HCT116 (cell line): ENCODE measurements around the gene CHST8. TPM values are rescaled to one million over a fixed set of nuclear protein-coding genes. Genes with fewer than 3 reads are reported as not detected.

Experiments used
- ATAC-seq: fragments of 200-7000 bp; cut with Tn5 transposase; 2 replicates; pipeline ENCODE4 v1.9.1; 2020; ENCODE audit warnings: mild to moderate bottlenecking, moderate library complexity
- BruUV-seq: library from RNA; stranded (reverse); fragments of 400-500 nt; replicated peaks from 2 replicates; lab custom pipeline; 2021; lab: Mats Ljungman, UMichigan
- CTCF ChIA-PET: fragments of 300-600 bp; sonication (Branson Sonifier 250); formaldehyde crosslinking; loops from one replicate; lab custom pipeline; 2021; ENCODE audit warnings: antibody characterized with exemption; lab: Charles Lee
- POLR2A ChIA-PET: fragments of 300-600, 350-600 bp; sonication (Branson Sonifier 250); formaldehyde crosslinking; loops from one replicate; lab custom pipeline; 2021; ENCODE audit warnings: antibody characterized with exemption; lab: Charles Lee
- RAD21 ChIA-PET, 2 experiments: fragments of 300-600 bp; sonication (Branson Sonifier 250); formaldehyde crosslinking; loops; one replicate each; lab custom pipeline; 2023; ENCODE audit warnings: low total read pairs in 2 of 2; ENCODE audit not compliant: uncharacterized antibody in 2 of 2, unreplicated experiment in 2 of 2, low non-redundant PET in 1 of 2; lab: Charles Lee
- DNase-seq: peaks from one replicate; pipeline ENCODE4 v3.0.0-alpha.2; 2010; ENCODE audit warnings: low read depth, low spot score
- H2AFZ ChIP-seq: fragments of 200-600 bp; shearing (Covaris generic), sonication (generic); 2 replicates; pipeline ENCODE4 v1.6.1; 2017; ENCODE audit warnings: low read depth, mixed run types, mixed read lengths, antibody characterized with exemption, low read length; ENCODE audit not compliant: poor library complexity, severe bottlenecking
- H3K27ac ChIP-seq: 2 replicates; pipeline ENCODE4 v1.5.1; 2012; ENCODE audit warnings: low read depth, low read length
- H3K27me3 ChIP-seq: fragments of 200-600 bp; sonication (generic); 2 replicates; pipeline ENCODE4 v1.6.1; 2016; ENCODE audit warnings: mixed run types, low read length, mixed read lengths; ENCODE audit not compliant: insufficient read depth
- H3K36me3 ChIP-seq, 2 experiments: fragments of 200-500 bp in 1 of 2; fragments of 200-600 bp in 1 of 2; sonication (Bioruptor generic) in 1 of 2; sonication (generic) in 1 of 2; 2 replicates each; pipeline versions ENCODE4 v1.5.1 to v1.6.1; 2014 to 2016; ENCODE audit warnings: low read length in 2 of 2, inconsistent platforms in 1 of 2, mixed read lengths in 1 of 2, mixed run types in 1 of 2; ENCODE audit not compliant: insufficient read depth in 2 of 2, control insufficient read depth in 1 of 2
- H3K4me1 ChIP-seq, 2 experiments: fragments of 200-600 bp in 1 of 2; sonication (generic) in 1 of 2; 2 replicates each; pipeline versions ENCODE4 v1.5.1 to v1.6.1; 2012 to 2017; ENCODE audit warnings: low read length in 2 of 2, inconsistent platforms in 1 of 2, mild to moderate bottlenecking in 1 of 2, mixed read lengths in 1 of 2, mixed run types in 1 of 2, moderate library complexity in 1 of 2; ENCODE audit not compliant: insufficient read depth in 2 of 2, control insufficient read depth in 1 of 2
- H3K4me2 ChIP-seq: fragments of 200-600 bp; sonication (generic); 2 replicates; pipeline ENCODE4 v1.6.1; 2017; ENCODE audit warnings: mixed run types, low read length, mixed read lengths
- H3K4me3 ChIP-seq, 2 experiments: fragments of 200-600 bp in 1 of 2; sonication (generic) in 1 of 2; replicated peaks in 1 of 2; 2 replicates each; pipeline ENCODE4 v1.5.1; 2011 to 2016; ENCODE audit warnings: low read length in 2 of 2, control low read depth in 1 of 2, low read depth in 1 of 2, mild to moderate bottlenecking in 1 of 2, mixed read lengths in 1 of 2, mixed run types in 1 of 2
- H3K79me2 ChIP-seq: fragments of 200-600 bp; sonication (generic); 2 replicates; pipeline ENCODE4 v1.6.1; 2017; ENCODE audit warnings: mild to moderate bottlenecking, mixed run types, low read length, moderate library complexity, mixed read lengths; ENCODE audit not compliant: insufficient read depth
- H3K9ac ChIP-seq: fragments of 200-600 bp; sonication (generic); 2 replicates; pipeline ENCODE4 v1.6.1; 2016; ENCODE audit warnings: low read length, mixed read lengths
- H3K9me2 ChIP-seq: fragments of 200-600 bp; sonication (generic), shearing (Covaris generic); 2 replicates; pipeline ENCODE4 v1.6.1; 2017; ENCODE audit warnings: mixed run types, mild to moderate bottlenecking, moderate library complexity; ENCODE audit not compliant: insufficient read depth
- H3K9me3 ChIP-seq, 2 experiments: fragments of 200-500 bp in 1 of 2; fragments of 200-600 bp in 1 of 2; sonication (Bioruptor generic) in 1 of 2; sonication (generic) in 1 of 2; 2 replicates each; pipeline ENCODE4 v1.6.1; 2014 to 2017; ENCODE audit warnings: low read length in 2 of 2, mixed read lengths in 2 of 2, inconsistent platforms in 1 of 2, low read depth in 1 of 2, mild to moderate bottlenecking in 1 of 2, mixed run types in 1 of 2, moderate library complexity in 1 of 2; ENCODE audit not compliant: control insufficient read depth in 1 of 2, insufficient read depth in 1 of 2
- H4K20me1 ChIP-seq: fragments of 200-600 bp; sonication (generic), shearing (Covaris generic); 2 replicates; pipeline ENCODE4 v1.6.1; 2017; ENCODE audit warnings: mixed run types, mild to moderate bottlenecking, moderate library complexity; ENCODE audit not compliant: insufficient read depth
- CBX3 ChIP-seq: IDR thresholded peaks from 2 replicates; pipeline ENCODE4 v1.6.1; 2012; ENCODE audit warnings: low read depth
- CEBPB ChIP-seq: IDR thresholded peaks from 2 replicates; pipeline ENCODE4 v1.6.1; 2012; ENCODE audit warnings: low read depth
- CTCF ChIP-seq, 3 experiments: fragments of 200-600 bp in 1 of 3; sonication (generic) in 1 of 3; IDR thresholded peaks in 2 of 3; conservative IDR thresholded peaks in 1 of 3; 2 replicates each; pipeline ENCODE4 v1.5.1; 2012 to 2017; ENCODE audit warnings: low read depth in 2 of 3, low read length in 2 of 3, antibody characterized with exemption in 1 of 3, borderline replicate concordance in 1 of 3, control low read depth in 1 of 3, mild to moderate bottlenecking in 1 of 3, mixed read lengths in 1 of 3, mixed run types in 1 of 3, moderate library complexity in 1 of 3; ENCODE audit not compliant: insufficient read depth in 1 of 3
- EGR1 ChIP-seq: IDR thresholded peaks from 2 replicates; pipeline ENCODE4 v1.6.1; 2012; ENCODE audit warnings: low read depth
- EZH2phosphoT487 ChIP-seq: fragments of 200-600 bp; IDR thresholded peaks from 2 replicates; pipeline ENCODE4 v1.6.1; 2018; ENCODE audit warnings: antibody characterized with exemption, borderline replicate concordance
- FOSL1 ChIP-seq: IDR thresholded peaks from 2 replicates; pipeline ENCODE4 v1.6.1; 2012; ENCODE audit warnings: low read depth
- JUND ChIP-seq: IDR thresholded peaks from 2 replicates; pipeline ENCODE4 v1.6.1; 2012
- POLR2A ChIP-seq: IDR thresholded peaks from 2 replicates; pipeline ENCODE4 v1.7.0; 2011; ENCODE audit warnings: borderline replicate concordance; ENCODE audit not compliant: insufficient read depth, insufficient read length; ENCODE audit errors: extremely low read depth
- POLR2AphosphoS5 ChIP-seq: IDR thresholded peaks from 2 replicates; pipeline ENCODE4 v1.6.1; 2011; ENCODE audit warnings: mild to moderate bottlenecking, low read depth, low read length, moderate library complexity
- SIN3A ChIP-seq: IDR thresholded peaks from 2 replicates; pipeline ENCODE4 v1.6.1; 2012; ENCODE audit warnings: low read depth
- SP1 ChIP-seq: IDR thresholded peaks from 2 replicates; pipeline ENCODE4 v1.6.1; 2012; ENCODE audit warnings: low read depth
- SRF ChIP-seq: IDR thresholded peaks from 2 replicates; pipeline ENCODE4 v1.6.1; 2012; ENCODE audit warnings: low read depth
- TCF7L2 ChIP-seq: IDR thresholded peaks from 2 replicates; pipeline ENCODE4 v1.7.0; 2011; ENCODE audit warnings: borderline replicate concordance, inconsistent platforms; ENCODE audit not compliant: insufficient read depth, insufficient read length; ENCODE audit errors: extremely low read depth
- YY1 ChIP-seq: IDR thresholded peaks from 2 replicates; pipeline ENCODE4 v1.6.1; 2011; ENCODE audit warnings: low read length, low read depth, moderate library complexity, mild to moderate bottlenecking; ENCODE audit not compliant: insufficient replicate concordance; ENCODE audit errors: extremely low read depth
- ZFX ChIP-seq: fragments of 450-650 bp; IDR thresholded peaks from 2 replicates; pipeline ENCODE4 v1.6.1; 2017
- ZNF274 ChIP-seq: fragments of 200-500 bp; sonication (Bioruptor generic); IDR thresholded peaks from 2 replicates; pipeline ENCODE4 v1.6.1; 2014; ENCODE audit warnings: mild to moderate bottlenecking, low read depth, low read length, inconsistent platforms
- intact Hi-C: fragments of 100-400 bp; cut with micrococcal nuclease; formaldehyde crosslinking; loops from 2 replicates; pipeline ENCODE4 v1.10.0; 2022
- total RNA-seq: library from RNA; stranded (reverse); gene quantifications from one replicate; pipeline ENCODE4 v1.2.1, GENCODE V29; 2021; ENCODE audit not compliant: unreplicated experiment
- TF ChIP-seq, protein P1 (sequence below): IDR thresholded peaks from 2 replicates; pipeline ENCODE4 v1.6.1; 2012
- TF ChIP-seq, protein P2 (sequence below): IDR thresholded peaks from 2 replicates; pipeline ENCODE4 v1.6.1; 2011; ENCODE audit warnings: mild to moderate bottlenecking, low read length, moderate library complexity; ENCODE audit not compliant: insufficient replicate concordance; ENCODE audit errors: extremely low read depth

The CHST8 gene
- total RNA-seq, 1 experiment from 2014 or later = not detected

DNA sequence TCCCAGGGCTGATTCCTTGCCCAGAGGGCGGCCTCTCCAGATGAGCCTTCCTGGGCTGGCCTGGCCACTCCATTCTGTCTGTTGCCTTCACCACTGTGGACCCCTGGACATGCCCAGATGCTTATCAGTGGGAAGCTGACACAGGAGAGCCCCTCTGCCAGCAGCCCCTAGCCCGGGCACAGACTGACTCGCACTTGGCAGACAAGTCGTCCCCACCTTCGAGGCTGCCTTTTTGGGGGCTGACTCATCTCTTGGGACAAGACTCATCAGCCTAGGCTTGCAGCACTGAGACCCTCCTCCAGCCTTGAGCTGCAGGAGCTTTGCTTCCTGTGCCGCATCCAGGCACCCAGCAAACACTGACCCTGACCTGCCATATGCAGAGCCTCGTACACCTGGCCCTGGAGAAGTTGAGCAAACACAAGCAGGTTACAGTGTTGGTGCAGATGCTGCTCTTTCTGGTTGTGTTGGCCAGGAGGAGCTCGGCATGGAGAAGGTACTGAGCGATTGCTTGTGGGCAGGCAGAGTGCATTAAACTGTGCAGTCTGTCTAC lies 8.1 kb downstream of the CHST8 start (continued):
- TF ChIP-seq ZFX = no peak
- no peak for TF ChIP-seq SRF
- TF ChIP-seq SIN3A = no peak
- TF ChIP-seq POLR2A = no peak
- TF ChIP-seq JUND = no peak
- TF ChIP-seq, protein P1, sequence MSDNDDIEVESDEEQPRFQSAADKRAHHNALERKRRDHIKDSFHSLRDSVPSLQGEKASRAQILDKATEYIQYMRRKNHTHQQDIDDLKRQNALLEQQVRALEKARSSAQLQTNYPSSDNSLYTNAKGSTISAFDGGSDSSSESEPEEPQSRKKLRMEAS = no peak
- TF ChIP-seq YY1 = no peak
- no peak for TF ChIP-seq FOSL1
- no peak for TF ChIP-seq TCF7L2
- no peak for TF ChIP-seq SP1

DNA sequence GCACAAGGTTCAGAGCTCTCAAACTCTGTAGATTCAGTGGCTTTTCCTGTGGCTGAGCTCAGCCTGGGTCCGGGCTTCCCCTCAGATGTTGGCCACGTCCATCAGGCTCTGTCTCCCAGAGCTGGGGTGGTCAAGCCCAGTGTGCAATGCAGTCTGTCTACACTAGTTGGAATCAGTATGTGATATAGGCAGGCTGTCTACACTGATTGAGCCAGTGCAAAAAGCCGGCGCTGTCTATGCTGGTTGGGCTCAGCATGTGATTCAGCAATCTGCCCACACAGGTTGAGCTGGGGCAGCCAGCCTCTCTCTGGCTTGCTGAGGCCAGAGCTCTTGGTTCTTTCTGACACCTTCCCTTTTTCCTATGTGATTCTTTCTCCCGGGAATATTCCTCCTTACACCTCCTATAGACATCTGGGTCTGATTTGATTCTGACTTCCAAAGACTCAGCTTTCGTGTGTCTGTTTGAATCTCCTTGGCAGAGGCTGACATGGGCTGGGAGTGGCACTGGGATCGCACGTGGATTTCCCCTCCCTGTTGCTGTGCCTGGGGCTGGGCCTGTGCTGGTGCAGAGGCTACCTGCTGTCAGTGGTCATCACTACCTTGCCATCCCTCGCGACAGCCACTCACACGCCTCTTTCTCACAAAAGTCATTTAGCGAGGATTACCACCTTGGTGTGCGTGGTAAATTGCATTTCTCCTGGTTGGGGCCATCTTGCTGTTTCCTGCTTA lies 9.3 kb downstream of the CHST8 start:
- intact Hi-C loops = no loop called here
- ATAC-seq (no peak), DNase-seq (no peak)
- no peaks in the 10 kb centered on the region for H4K20me1 ChIP-seq
- BruUV-seq = no TSS peak
- H3K27me3 ChIP-seq = peaks cover 6% of the 10 kb centered on the region; the same call in 1 of the 2 replicates
- H3K4me2 ChIP-seq = no peak overlapping the region
- ChIA-PET CTCF (no interaction called here), POLR2A (no interaction called here), RAD21 (no interaction called here)
- no peak overlapping the region for H2AFZ ChIP-seq
- H3K79me2 ChIP-seq = no peaks in the 10 kb centered on the region
- H3K9me2 ChIP-seq = no peaks in the 10 kb centered on the region
- H3K9me3 ChIP-seq = no peaks in the 10 kb centered on the region
- no peak overlapping the region for H3K4me3 ChIP-seq
- no peak overlapping the region for H3K9ac ChIP-seq
- H3K4me1 ChIP-seq = no peaks in the 10 kb centered on the region
- no peak overlapping the region for H3K27ac ChIP-seq
- H3K36me3 ChIP-seq = no peaks in the 10 kb centered on the region
- no peak for TF ChIP-seq SIN3A
- no peak for TF ChIP-seq ZNF274
- no peak for TF ChIP-seq CEBPB
- no peak for TF ChIP-seq EGR1
- TF ChIP-seq TCF7L2 = no peak
- TF ChIP-seq POLR2A = no peak
- no peak for TF ChIP-seq JUND
- TF ChIP-seq, protein P2, sequence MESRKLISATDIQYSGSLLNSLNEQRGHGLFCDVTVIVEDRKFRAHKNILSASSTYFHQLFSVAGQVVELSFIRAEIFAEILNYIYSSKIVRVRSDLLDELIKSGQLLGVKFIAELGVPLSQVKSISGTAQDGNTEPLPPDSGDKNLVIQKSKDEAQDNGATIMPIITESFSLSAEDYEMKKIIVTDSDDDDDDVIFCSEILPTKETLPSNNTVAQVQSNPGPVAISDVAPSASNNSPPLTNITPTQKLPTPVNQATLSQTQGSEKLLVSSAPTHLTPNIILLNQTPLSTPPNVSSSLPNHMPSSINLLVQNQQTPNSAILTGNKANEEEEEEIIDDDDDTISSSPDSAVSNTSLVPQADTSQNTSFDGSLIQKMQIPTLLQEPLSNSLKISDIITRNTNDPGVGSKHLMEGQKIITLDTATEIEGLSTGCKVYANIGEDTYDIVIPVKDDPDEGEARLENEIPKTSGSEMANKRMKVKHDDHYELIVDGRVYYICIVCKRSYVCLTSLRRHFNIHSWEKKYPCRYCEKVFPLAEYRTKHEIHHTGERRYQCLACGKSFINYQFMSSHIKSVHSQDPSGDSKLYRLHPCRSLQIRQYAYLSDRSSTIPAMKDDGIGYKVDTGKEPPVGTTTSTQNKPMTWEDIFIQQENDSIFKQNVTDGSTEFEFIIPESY = no peak
- no peak for TF ChIP-seq CBX3
- no peak for TF ChIP-seq ZFX
- TF ChIP-seq CTCF (IDR thresholded peaks at IDR 0.05 in 2 of 3, conservative IDR thresholded peaks at IDR 0.05 in 1 of 3; ENCODE audit: borderline replicate concordance in 1 of 3, insufficient read depth in 1 of 3, low read depth in 2 of 3, low read length in 2 of 3) = no peak
- no peak for TF ChIP-seq YY1
- TF ChIP-seq POLR2AphosphoS5 = no peak
- TF ChIP-seq EZH2phosphoT487 = no peak
